Right lobe of liver (tissue), 6 donors: ENCODE data around the gene GBE1. TPM values are rescaled to one million over a fixed set of nuclear protein-coding genes. Genes with fewer than 3 reads are reported as not detected.
A peak's percentile ranks its signal among the peaks of the same experiment; 100 is the strongest.

ENCODE experiments used
- ATAC-seq, 4 donors: fragments of 200-7000 bp; cut with Tn5 transposase; one replicate each; pipeline ENCODE4 v1.9.1; 2020; ENCODE audit warnings: mild to moderate bottlenecking in 4 of 4, moderate library complexity in 4 of 4
- DNase-seq, 3 donors: peaks; one replicate each; pipeline ENCODE4 v3.0.0-alpha.2; 2020
- H3K27ac ChIP-seq, 3 donors: fragments of 200-600 bp; one replicate each; pipeline ENCODE4 v1.8.0; 2022
- H3K27me3 ChIP-seq, 2 donors: fragments of 200-600 bp; one replicate each; pipeline ENCODE4 v1.8.0; 2022
- H3K36me3 ChIP-seq, 4 donors: fragments of 200-600 bp; sonication (generic) in 1 of 4; one replicate each; pipeline versions ENCODE4 v1.5.1 to v1.8.0; 2017 to 2022; ENCODE audit warnings: control low read depth in 1 of 4
- H3K4me1 ChIP-seq, 4 donors: fragments of 200-600 bp; sonication (generic) in 1 of 4; one replicate each; pipeline versions ENCODE4 v1.5.1 to v1.8.0; 2017 to 2022; ENCODE audit warnings: control low read depth in 1 of 4
- H3K4me3 ChIP-seq, 3 donors: fragments of 200-600 bp; one replicate each; pipeline ENCODE4 v1.8.0; 2022
- H3K9me3 ChIP-seq, 4 donors: fragments of 200-600 bp; sonication (generic) in 1 of 4; one replicate each; pipeline versions ENCODE4 v1.5.1 to v1.8.0; 2017 to 2022; ENCODE audit warnings: control low read depth in 1 of 4
- CTCF ChIP-seq, 4 donors: fragments of 200-600 bp in 3 of 4; fragments of 450-650 bp in 1 of 4; IDR thresholded peaks; one replicate each; pipeline versions ENCODE4 v1.5.1 to v1.8.0; 2016 to 2022; ENCODE audit warnings: antibody characterized with exemption in 4 of 4, mild to moderate bottlenecking in 2 of 4
- POLR2A ChIP-seq: fragments of 450-650 bp; IDR thresholded peaks from one replicate; pipeline ENCODE4 v1.6.1; 2017; ENCODE audit warnings: antibody characterized with exemption, mild to moderate bottlenecking
- WGBS: methylation state at CpG from one replicate; pipeline ENCODE4 v1.1.6; 2018; ENCODE audit warnings: low coverage, low lambda C conversion rate; ENCODE audit not compliant: insufficient coverage; ENCODE audit errors: missing lambda C conversion rate; 5-methylcytosine and 5-hydroxymethylcytosine counted together
- intact Hi-C, 2 donors: fragments of 100-400 bp; cut with DNase I; formaldehyde crosslinking; loops; one replicate each; pipeline versions ENCODE4 v1.11.2 to v1.14.1; 2022
- total RNA-seq, 6 experiments: library from RNA; depleted of rRNA in 2 of 6; stranded (reverse); fragments of >200 nt in 2 of 6; fragmentation: NEBNext Ultra II Directional in 3 of 6; extraction: Animal tissue kit (Norgen Biotek cat#: 25700) in 3 of 6; gene quantifications; one replicate each; pipeline versions ENCODE4 v1.1.0 to v1.2.4, GENCODE V29; 2016 to 2023
- donor health status: DM: no; HTN: yes; CAD: no.
- donor health status: DM: no; HTN: no; CAD: no.
- donor health status: DM: no; HTN: no; CAD: no.
- donor health status: DM: no; HTN: yes; CAD: no.
- donor health status: DM: no; HTN: yes; CAD: no.

The GBE1 gene
- total RNA-seq, 6 experiments from 2014 or later = 27.3 to 66.0 (median 57.3) TPM

- Histone ChIP-seq H3K27ac (peak overlapping the region in 1 of 3 donors; percentile 61), H3K27me3 (no peaks in the 10 kb centered on the region), H3K4me1 (peaks cover 0 to 15% (median 2%) of the 10 kb centered on the region in 4 donors), H3K4me3 (peak overlapping the region in 1 of 3 donors; percentile 6), H3K9me3 (no peaks in the 10 kb centered on the region), H3K36me3 (no peaks in the 10 kb centered on the region)
- TF ChIP-seq POLR2A (no peak), CTCF (IDR thresholded peaks at IDR 0.05) (no peak)
- ATAC-seq (peak; percentile 84 to 98 (median 96)), DNase-seq (no peak)
- intact Hi-C loops = no loop called here
- WGBS = 64% methylated on average over 4 of the region's 4 CpGs
Measured at GRCh38 chr3:81684751-81685395, 76.6 kb downstream of the GBE1 start.

GRCh38 chr3:81676706-81677456 is 84.6 kb downstream of the GBE1 start:
- intact Hi-C loops = no loop called here
- Histone ChIP-seq H3K9me3 (no peaks in the 10 kb centered on the region), H3K27me3 (no peaks in the 10 kb centered on the region), H3K27ac (peak overlapping the region; percentile 19 to 57 (median 50)), H3K4me3 (no peak overlapping the region), H3K4me1 (peaks cover 0 to 17% (median 4%) of the 10 kb centered on the region in 4 donors), H3K36me3 (no peaks in the 10 kb centered on the region)
- ATAC-seq (peak; percentile 75 to 92 (median 90)), DNase-seq (no peak)
- TF ChIP-seq POLR2A = no peak
- TF ChIP-seq CTCF (IDR thresholded peaks at IDR 0.05) = no peak
- WGBS = 47% methylated on average over 5 of the region's 5 CpGs

- no peak overlapping the region for H3K4me3 ChIP-seq
- DNase-seq = no peak
- H3K9me3 ChIP-seq = no peaks in the 10 kb centered on the region
- no peak overlapping the region for H3K27ac ChIP-seq
- intact Hi-C loops = no loop called here
- peaks cover 0 to 2% (median 0%) of the 10 kb centered on the region in 4 donors for H3K36me3 ChIP-seq
- H3K27me3 ChIP-seq = no peaks in the 10 kb centered on the region
- ATAC-seq = no peak
- peaks cover 0 to 17% (median 4%) of the 10 kb centered on the region in 4 donors for H3K4me1 ChIP-seq
- TF ChIP-seq POLR2A = no peak
- TF ChIP-seq CTCF (IDR thresholded peaks at IDR 0.05) = no peak
Measured at GRCh38 chr3:81674690-81675089, 86.8 kb downstream of the GBE1 start.

GRCh38 chr3:81668283-81668682 is 93.2 kb downstream of the GBE1 start:
- no peaks in the 10 kb centered on the region for H3K9me3 ChIP-seq
- no peak overlapping the region for H3K4me3 ChIP-seq
- DNase-seq (no peak), ATAC-seq (no peak)
- H3K4me1 ChIP-seq = no peaks in the 10 kb centered on the region
- peaks cover 0 to 2% (median 0%) of the 10 kb centered on the region in 4 donors for H3K36me3 ChIP-seq
- no peak overlapping the region for H3K27ac ChIP-seq
- intact Hi-C loops = no loop called here
- no peaks in the 10 kb centered on the region for H3K27me3 ChIP-seq
- 90% methylated on average over 3 of the region's 3 CpGs for WGBS
- no peak for TF ChIP-seq POLR2A
- TF ChIP-seq CTCF (IDR thresholded peaks at IDR 0.05) = no peak
